ENCODE data around the gene ENC1. TPM values are rescaled to one million over a fixed set of nuclear protein-coding genes. Genes with fewer than 3 reads are reported as not detected.

The ENC1 gene
- polyA plus RNA-seq, 1 donor, result 102 TPM

DNA sequence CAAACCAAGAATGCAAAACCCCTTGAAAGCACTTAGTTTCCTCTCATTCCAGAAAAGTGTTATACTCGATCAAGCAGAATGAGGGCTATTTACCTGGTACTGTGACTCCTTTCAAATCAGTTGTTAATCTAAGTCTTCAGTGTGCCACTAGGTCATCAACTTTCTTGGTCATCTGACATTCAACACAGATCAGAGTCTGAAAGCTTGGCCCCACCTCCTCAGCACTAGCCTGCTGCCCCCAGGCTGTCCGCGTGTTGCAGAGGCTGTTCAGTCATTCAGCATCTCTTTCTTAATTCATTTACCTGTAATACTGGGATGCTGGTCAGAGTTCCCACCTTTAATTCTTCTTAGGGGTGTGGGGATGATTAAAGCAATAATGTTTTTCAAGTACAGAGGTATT is 28.5 kb downstream of the ENC1 start:
- DNase-seq, result no peak

DNA sequence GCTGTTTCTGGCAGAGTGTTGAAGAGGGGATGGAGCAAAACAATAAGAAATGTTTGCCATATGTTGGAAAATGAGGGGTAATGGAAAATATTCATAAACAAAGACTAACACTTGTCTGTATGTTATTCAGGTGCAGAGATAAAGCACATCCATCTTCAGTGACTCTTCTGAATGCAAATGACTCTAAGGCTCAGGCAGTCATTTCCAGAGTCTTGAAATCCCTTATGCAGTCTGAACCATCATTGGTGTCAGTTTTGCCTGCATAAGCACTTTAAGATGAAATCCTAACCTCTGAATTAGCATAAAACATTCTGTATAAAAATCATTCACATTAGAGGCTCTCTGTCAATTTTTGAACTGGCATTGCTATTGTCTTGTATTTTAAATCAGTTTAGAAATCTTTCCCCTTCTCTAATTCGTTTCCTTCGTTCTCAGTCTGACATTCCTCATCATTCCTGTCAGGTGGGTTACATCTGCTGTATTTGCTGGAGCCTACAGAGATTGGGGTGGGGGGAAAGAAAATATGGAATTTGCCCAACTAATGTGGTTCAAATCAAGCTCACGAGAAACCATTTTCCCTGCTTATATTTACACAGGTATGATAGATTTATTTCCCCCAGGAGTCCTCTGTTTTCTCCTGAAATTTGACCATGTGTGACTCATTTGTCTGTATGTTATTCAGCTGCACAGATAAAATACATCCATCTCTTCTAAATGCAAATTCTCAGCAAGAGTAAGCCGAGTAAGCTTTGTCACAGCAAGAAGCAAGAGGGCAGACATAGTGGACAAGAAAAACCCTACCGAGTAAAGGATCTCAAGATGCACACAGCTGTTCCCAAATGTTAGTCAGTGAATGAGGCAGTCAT is 31.6 kb downstream of the ENC1 start:
- DNase-seq, result no peak

DNA sequence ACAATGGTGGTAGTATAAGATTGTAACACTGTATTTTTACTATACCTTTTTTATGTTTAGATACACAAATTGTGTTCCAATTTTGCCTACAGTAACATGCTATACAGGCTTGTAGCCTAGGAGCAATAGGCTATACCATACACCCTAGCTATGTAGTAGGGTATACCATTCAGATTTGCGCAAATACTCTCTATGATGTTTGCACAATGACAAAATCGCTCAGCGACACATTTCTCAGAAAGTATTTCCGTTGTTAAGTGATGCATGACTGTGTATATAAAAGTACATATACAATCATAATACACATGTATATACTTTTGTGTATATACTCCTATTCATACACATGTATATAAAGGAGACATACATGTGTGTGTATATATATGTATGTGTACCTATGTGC is 34.8 kb downstream of the ENC1 start:
- no peak for DNase-seq

DNA sequence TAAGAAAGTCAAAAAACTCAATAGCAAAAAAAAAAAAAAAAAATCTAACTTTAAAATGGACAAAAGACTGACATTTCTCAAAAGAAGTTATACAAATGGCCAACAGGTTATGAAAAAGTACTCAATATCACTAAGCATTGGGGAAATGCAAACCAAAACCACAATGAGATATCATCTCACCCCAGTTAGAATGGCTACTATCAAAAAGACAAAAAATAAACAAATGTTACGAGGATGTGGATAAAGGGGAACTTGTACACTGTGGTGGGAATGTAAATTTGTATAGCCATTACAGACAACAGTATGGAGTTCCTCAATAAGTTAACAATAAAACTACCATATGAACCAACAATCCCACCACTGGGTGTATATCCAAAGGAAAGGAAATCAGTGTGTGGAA is 37.2 kb downstream of the ENC1 start:
- no peak for DNase-seq

DNA sequence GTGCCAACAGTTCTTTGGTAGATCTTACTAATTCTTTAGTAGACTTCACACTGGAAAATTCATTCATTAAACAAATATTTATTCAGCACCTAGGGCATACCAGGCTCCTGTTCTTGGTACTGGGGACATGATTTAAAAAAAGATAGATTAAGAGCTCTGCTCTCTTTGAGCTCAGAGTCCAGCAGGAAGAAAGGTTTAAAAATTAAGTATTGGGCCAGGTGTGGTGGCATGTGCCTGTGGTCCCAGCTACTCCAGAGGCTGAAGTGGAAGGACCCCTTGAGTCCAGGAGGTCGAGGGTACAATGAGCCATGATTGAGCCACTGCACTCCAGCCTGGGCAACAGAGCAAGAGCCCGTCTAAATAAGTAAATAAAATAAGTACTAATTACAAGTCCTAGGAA is 41.4 kb downstream of the ENC1 start:
- DNase-seq, result no peak

DNA sequence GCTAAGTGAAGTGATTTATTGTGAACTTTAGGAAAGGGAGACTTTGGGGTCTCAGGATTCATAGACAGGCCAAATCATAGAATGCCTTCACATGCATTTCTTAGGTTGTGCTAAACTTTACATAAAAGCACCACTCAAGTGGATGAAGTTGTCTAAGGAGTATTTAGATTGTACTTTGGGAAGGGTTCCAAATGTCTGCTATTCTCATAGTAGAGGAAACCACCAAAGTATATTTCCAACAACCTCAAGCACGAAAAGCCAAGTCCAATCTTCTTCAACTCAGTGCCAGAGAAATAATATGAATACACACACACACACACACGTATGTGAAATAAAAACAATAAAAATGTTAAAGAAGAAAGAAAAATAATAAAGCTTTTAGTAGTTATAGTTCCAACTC is 41.8 kb downstream of the ENC1 start:
- no peak for DNase-seq

DNA sequence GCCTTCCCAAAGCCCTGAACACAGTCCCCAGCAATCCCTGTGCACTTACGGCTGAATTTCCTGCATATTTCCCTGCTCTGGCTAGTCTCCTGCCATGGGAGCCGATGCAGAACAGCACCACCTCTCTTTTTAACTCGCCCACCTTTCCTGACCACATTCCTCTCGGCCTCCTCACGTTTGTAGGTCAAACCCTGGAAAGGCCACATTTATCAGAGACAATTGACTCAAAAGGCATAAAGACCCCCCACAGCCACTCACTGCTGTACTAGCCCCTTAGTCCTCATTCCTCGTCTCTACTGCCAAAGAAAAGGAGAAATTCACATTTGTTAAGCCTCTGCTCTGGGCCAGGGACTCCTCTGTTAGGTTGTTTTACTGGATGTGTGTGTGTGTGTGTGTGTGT is 43.6 kb downstream of the ENC1 start:
- DNase-seq, result no peak

DNA sequence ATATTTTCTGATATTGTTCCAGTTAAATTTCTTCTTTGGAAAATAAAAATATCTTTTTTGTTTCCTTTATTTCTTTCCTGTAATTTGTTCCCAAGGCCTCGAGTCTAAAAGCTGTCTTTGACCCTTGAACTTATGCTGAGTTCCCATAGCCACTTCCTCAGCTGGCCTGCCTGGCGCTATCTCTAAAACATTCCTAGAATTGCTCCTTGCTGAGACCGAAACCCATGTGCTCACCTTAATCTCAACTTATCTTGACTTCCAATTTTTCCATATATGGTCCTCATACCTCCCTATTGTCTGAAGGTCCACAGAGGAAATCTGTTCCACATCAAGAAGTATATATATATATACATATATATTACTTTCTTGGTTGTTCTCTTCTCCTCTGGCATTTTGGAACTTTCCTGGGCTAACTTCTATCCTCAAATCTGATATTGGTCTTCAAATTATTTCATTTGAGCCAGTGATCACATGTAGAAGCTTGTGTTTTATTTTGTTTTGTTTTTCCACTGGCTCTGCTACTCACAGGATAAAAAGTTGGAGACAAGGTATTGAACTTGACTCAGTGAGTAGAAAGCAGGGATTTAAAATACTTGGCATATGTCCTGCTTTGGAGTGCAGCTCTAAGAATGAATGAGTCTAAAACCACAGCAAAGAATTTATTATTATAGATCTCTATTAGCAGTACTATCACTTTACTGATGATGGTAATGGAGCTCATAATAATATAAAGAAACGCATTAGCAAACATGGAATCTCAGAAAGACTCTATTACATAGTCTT is 45.2 kb downstream of the ENC1 start:
- no peak for DNase-seq

DNA sequence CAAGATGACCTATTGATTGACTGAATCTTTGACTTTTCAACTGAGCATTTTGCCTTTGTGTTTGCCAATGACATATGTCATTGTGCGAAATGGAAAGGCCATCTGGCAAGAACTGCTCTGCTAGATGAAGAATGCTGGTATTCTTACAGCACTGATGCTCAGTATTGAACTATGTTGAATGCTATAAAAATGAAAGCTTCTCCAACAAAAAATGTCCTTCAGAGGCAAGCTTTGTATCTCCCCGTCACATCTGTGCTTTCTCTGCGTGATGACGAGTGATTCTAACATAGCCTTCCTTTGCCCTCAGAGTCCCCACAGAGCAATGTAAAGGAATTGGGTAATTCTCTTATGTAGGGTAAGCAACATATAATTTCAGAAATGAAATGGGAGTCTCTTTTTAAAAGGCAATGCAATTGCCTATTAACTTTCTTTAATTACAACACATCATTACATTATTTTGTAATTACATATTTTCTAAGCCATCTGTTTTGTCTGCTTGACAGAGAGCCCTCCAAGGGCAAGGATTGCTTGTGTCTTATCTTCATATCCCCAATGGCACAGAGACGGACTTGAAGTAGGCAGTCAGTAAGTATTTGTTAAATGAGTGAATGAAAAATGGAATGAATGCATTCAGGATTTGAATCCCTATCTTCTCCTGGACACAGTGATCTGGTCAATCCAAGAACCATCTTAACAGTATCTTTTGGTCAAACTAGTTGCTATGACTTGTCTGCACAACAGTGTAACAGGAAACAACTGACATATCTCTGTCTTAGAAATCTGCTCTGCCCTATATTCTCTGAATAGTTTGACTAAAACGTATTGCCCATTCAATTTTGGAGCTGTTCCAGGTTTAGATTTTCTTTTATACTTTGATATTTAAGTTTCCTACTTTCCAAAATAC is 46.1 kb downstream of the ENC1 start:
- no peak for DNase-seq

DNA sequence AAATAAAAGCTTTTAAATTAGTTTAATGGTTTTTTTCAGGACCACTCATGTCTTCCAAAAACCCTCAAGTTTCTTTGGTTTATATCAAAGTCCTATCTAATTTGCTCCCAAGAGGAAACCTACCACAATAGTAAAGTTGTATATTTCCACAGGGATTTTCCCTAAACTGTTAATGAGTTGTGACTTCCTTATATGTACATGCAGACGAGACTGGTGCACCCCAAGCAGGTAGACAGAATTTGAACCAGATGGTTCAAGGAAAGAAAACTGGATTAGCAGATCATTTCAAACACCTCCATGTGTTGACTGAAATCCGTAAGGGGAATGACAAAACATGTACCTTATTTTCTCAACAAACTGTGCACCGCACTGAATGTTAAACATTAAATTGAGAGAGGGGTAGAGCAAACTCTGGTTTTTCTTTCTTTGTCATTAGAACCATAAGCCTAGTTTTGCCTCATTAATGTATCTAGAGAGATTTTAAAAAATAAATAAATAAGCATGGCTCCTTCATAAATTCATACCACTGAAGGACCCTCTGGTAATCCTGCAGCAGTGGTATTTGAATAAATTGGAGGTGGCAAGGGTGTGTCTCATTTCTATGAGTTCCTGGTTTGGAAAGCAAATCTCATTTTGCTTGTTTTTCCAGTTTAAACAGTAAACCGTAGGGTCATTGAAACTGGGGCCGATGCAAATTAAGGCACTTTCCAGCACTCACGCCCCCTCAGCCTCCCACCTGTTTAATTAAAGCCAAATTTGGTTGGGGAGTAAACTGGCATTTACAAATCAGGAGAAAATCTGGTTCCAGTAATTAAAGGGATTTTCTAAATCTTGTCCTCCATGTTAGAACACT is 51.1 kb downstream of the ENC1 start:
- DNase-seq, result no peak

DNA sequence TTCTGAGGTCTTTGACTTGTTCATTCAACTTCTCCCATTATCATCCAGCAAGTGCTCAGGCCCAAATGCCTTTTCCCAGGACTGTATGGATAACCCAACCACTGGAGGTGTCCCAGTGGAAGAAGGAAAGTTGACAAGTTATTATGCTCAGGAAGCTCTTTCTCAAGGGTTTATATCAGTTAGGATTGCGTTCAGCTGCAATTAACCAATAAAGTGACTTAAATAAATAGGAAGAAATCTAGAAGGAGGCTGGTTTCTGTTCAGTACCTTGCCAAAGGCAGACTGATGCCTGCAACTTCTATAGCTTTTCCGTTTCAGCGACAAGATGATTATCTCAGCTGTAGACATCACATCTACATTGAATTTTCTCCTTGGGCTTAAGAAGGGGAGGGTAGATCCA is 52.1 kb downstream of the ENC1 start:
- DNase-seq, result no peak

DNA sequence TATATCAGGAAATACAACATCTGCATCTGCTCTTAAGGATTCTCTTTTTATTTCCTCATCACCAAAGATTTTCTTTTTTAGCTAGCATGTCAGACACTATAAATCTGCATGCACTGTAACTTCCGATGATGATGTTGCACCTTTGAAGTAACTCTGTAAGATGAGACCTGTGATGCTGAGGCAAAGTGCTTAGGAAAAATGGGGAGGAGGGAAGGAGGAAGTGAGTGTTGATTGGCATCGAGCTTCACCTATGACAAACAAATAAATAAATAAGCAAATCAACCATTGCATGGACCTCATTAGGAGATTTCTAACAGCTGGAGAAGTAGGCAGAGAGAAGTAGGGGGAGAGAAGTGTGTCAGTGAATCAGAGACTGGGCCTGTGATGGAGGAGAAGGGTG is 52.6 kb downstream of the ENC1 start:
- no peak for DNase-seq

DNA sequence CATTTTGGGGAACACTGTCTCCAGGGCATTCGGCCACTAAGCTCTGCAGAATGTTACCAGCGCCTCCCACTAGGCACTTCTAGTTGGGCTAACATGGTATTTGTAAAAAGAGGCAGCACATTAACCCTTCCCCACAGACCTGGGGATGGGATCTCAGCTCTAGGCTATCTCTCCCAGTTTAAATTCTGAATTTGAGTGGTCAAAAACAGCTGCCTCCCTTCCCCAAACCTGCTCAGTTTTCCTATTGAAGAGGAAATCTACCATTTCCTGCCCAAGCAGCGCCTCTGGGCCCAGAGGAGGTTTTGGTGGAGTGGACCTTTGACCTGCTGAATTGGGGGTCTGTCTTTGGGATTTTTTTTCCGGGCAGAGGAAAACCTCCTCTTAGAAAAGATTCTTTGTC is 53.2 kb downstream of the ENC1 start:
- no peak for DNase-seq

DNA sequence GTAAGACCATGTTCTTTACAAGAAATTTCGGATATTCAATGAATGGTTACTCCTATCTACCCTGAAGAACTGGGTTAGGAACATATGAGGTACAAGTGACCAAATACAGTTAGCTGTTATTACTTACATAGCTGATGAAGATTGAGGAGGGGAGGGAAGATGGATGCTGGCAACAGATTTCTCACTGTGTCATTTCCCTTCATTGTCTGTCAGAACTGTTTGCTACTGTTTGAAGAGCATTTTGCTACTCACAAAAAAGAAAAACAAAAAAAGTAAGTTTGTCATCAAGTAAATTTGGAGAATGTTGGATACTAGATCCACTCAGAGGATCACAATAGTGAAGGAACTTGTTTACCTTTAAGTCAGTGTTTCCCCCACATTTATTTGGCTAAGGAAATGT is 53.7 kb downstream of the ENC1 start:
- no peak for DNase-seq

DNA sequence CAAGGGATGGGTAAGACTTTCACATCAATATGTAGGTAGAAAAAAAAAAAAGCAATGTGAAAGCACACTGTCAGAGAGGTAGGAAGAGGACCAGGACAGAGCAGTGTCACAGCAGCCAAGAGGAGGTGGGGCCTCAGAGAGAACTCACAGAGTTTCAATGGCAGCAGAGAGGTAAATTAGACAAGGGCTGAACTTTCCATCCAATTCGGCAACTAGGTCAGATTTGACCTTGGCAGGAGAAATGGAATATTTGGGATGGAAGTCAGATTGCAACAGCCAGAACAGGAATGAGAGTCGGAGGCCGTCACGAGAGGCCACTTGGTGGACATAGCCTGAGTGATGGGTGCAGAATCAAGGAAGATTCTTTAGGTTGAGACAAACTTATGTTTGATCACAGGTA is 57.7 kb downstream of the ENC1 start:
- DNase-seq, result no peak

DNA sequence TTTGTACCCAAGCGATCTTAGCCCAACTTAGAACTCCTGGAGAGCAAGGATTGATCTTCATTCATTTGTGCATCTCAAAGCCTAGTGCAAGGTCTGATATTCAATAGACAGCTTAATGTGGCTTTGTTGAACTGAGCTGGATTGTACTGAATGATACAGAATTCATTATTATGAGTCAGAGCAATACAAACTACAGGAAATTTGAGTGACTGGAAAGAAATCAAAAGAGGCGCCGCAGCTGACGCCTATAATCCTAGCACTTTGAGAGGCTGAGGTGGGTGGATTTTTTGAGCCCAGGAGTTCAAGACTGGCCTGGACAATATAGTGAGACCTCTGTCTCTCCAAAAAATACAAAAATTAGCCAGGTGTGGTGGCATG is 58.6 kb downstream of the ENC1 start:
- no peak for DNase-seq

DNA sequence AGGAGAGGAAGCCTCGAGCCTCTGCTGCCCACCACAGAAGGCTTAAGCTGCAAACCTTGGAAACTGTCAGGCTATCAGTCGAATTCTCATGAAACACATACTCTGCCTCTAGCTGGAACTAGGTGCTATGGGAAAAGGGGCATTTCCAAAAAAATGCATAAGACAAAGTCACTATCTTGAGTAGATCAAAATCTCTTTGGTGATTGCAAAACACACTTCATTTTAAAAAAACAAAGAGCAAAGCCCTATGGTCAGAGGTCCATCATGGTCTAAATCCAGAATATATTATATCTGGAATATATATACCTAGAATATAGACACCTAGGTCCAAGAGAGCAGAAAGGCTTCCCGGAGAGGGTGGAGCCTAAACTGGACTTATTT is 59.8 kb downstream of the ENC1 start:
- DNase-seq, result no peak

DNA sequence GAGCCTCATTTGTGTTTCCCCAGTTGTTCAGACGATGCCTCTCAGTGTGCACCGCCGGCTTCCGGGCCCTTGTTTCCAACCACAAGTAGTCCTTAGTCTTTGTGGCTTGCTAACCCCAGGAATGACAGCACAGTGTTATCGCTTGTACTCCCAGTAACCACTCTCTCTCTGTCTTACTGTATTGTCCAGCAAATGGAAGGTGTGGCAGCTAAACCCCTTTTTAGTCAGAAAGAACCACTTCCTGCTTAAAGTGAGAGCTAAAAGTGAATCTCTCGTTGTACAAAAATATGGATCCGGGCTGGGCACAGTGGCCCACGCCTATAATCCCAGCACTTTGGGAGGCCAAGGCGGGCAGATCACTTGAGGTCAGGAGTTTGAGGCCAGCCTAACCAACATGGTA is 61.3 kb downstream of the ENC1 start:
- no peak for DNase-seq

DNA sequence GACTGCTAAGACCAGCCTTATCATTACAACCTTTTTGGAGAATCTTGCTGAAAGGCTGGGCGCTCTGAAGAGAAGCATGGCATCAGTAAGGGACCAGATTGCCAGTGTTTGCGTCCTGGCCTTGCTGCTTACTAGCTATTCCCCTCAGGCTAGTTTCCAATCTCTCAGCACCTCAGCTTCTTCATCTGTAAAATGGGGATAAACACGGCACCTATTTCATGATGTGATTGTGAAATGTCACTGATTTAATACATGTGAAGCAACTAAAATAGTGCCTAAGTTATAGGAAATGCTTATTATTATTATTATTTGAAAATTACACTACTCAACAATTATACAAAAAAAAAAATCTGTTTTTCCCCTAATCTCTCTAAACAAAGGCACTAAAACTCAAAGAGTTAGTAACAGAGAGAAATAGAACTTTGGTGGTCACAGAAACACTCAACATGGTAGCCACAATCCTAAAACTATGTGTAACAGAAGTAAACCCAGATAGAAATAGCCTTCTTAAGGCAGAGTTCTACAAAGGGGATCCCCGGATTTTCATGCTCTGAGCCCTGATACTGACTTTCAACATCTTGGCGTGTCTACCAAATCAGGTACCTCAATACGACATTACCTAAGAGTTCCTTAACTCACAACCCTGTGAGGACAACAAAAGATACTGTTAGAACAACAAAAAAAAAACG is 62.0 kb downstream of the ENC1 start:
- DNase-seq, result no peak
